A673 (cell line): ENCODE results near the gene CHEK1. TPM values are rescaled to one million over a fixed set of nuclear protein-coding genes. Genes with fewer than 3 reads are reported as not detected.

Experiments used
- BruUV-seq: library from RNA; stranded (reverse); fragments of 400-500 nt; replicated peaks from 2 replicates; lab custom pipeline; 2021; lab: Mats Ljungman, UMichigan
- CTCF ChIA-PET: fragments of 300-600 bp; sonication (Branson Sonifier 250); formaldehyde crosslinking; loops from one replicate; lab custom pipeline; 2022; ENCODE audit warnings: antibody characterized with exemption; lab: Charles Lee
- POLR2A ChIA-PET: fragments of 300-600 bp; sonication (Branson Sonifier 250); formaldehyde crosslinking; loops from one replicate; lab custom pipeline; 2022; ENCODE audit warnings: antibody characterized with exemption; ENCODE audit not compliant: low non-redundant PET; lab: Charles Lee
- DNase-seq: peaks from one replicate; pipeline ENCODE4 v3.0.0-alpha.2; 2015; ENCODE audit warnings: low spot score
- H3K27ac ChIP-seq: fragments of 200-600 bp; sonication (generic); 2 replicates; pipeline ENCODE4 v1.5.1; 2016; ENCODE audit warnings: mixed run types, low read depth, mild to moderate bottlenecking, mixed read lengths, antibody characterized with exemption, low read length; ENCODE audit not compliant: poor library complexity, severe bottlenecking
- H3K27me3 ChIP-seq: fragments of 200-600 bp; sonication (generic); replicated peaks from 2 replicates; pipeline ENCODE4 v1.6.1; 2017; ENCODE audit warnings: mixed run types, low read depth, mild to moderate bottlenecking, mixed read lengths, antibody characterized with exemption, low read length; ENCODE audit not compliant: insufficient read depth, poor library complexity
- H3K36me3 ChIP-seq: fragments of 200-600 bp; sonication (generic); 2 replicates; pipeline ENCODE4 v1.6.1; 2016; ENCODE audit warnings: mixed run types, mild to moderate bottlenecking, mixed read lengths, antibody characterized with exemption, low read length; ENCODE audit not compliant: insufficient read depth, poor library complexity, severe bottlenecking
- H3K4me1 ChIP-seq: fragments of 200-600 bp; sonication (generic); 2 replicates; pipeline ENCODE4 v1.6.1; 2017; ENCODE audit warnings: mixed run types, mild to moderate bottlenecking, mixed read lengths, antibody characterized with exemption, low read length; ENCODE audit not compliant: insufficient read depth, poor library complexity, severe bottlenecking
- H3K4me3 ChIP-seq: fragments of 200-600 bp; sonication (generic); 2 replicates; pipeline ENCODE4 v1.5.1; 2016; ENCODE audit warnings: low read depth, mixed run types, mild to moderate bottlenecking, mixed read lengths, low read length; ENCODE audit not compliant: poor library complexity, severe bottlenecking
- H3K9me3 ChIP-seq: fragments of 200-600 bp; sonication (generic); 2 replicates; pipeline ENCODE4 v1.6.1; 2016; ENCODE audit warnings: mixed run types, low read depth, mild to moderate bottlenecking, mixed read lengths, antibody characterized with exemption, low read length; ENCODE audit not compliant: poor library complexity, severe bottlenecking
- CTCF ChIP-seq: fragments of 300-800, 200-600 bp; sonication (generic); conservative IDR thresholded peaks from 2 replicates; pipeline ENCODE4 v1.5.1; 2017; ENCODE audit warnings: low read depth, mild to moderate bottlenecking, antibody characterized with exemption, low read length, moderate library complexity, mixed read lengths
- EZH2 ChIP-seq: fragments of 200-600 bp; sonication (generic); IDR thresholded peaks from 2 replicates; pipeline ENCODE4 v1.6.1; 2017; ENCODE audit warnings: borderline replicate concordance, low read depth, mild to moderate bottlenecking, mixed read lengths, antibody characterized with exemption, low read length; ENCODE audit not compliant: poor library complexity, severe bottlenecking
- intact Hi-C: fragments of 100-400 bp; cut with micrococcal nuclease; formaldehyde crosslinking; loops from one replicate; pipeline ENCODE4 v1.10.0; 2022; ENCODE audit not compliant: unreplicated experiment
- total RNA-seq: library from RNA; stranded (reverse); gene quantifications from 2 replicates; pipeline ENCODE4 v1.2.3, GENCODE V29; 2021

CHEK1 gene
- total RNA-seq, 1 experiment from 2014 or later = 135 TPM

GRCh38 chr11:125592305-125593113 lies 32.5 kb upstream of the CHEK1 start, which contains the start of gene STT3A:
TSS of gene STT3A (plus strand) at chr11:125592852. CDS start at chr11:125595916, 3,064 bp downstream.
- CTCF ChIA-PET = interaction anchor here (1.0 kb wide), 1 partner anchor 295 kb away, joined by 5 read pairs; the partner anchor contains the start of gene HYLS1
- intact Hi-C loops = loop anchor here (1.0 to 5.0 kb wide), 2 partner anchors 33 to 640 kb away; partner anchors contain the start of genes CCDC15 and CHEK1

DNA sequence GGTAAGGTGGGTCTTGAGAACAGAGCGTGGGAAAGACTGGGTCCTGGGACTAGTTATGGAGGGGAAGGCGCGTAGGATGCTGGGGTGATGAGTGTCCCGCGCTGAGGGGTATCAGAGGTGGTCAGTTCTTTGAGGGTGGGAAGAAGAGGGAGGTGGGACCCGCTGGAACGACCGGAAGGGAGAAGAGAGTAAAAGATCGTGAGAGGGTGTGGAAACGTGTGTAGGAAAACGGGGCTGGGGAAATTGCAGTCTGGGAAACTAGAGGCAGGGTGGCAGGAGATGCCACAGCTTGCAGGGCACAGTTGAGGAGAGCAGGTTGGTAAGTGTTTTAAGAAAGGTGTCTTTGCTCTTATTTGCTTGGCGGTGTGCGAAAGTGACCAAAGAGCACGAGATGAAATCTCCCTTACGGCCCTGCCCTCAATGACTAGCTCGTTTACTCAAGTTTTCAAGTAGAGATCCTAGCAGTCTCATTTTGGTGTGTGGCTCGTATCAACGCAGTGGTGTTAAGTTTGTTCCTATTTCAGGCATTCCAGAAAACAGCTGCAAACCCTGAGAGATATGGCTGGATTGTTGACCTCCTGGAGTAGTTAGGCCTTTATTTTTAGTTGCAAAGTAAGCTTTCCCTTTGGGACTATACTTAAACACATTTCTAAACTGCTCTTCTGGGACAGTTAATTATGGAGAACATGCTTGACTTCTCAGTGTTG lies 31.7 kb upstream of the CHEK1 start:
- intact Hi-C loops = loop anchor here (5.0 kb wide), 1 partner anchor 641 kb away; the partner anchor contains the start of gene CCDC15

More at GRCh38 chr11:125592305-125593113, 32.5 kb upstream of the CHEK1 start, which contains the start of gene STT3A:
- TF ChIP-seq EZH2 = no peak
- no peak for TF ChIP-seq CTCF
- Histone ChIP-seq H3K27me3 (no peaks in the 10 kb centered on the region), H3K4me1 (peaks cover 15% of the 10 kb centered on the region), H3K36me3 (peaks cover 21% of the 10 kb centered on the region), H3K27ac (peak within 1 kb of the TSS; percentile 92), H3K9me3 (no peaks in the 10 kb centered on the region), H3K4me3 (peak within 1 kb of the TSS; percentile 75)
- POLR2A ChIA-PET = no interaction called here
- BruUV-seq = no TSS peak
- DNase-seq = peak; percentile 100

More for the DNA sequence above, 31.7 kb upstream of the CHEK1 start:
- no peak for TF ChIP-seq CTCF
- no peak for TF ChIP-seq EZH2
- Histone ChIP-seq H3K4me3 (peak overlapping the region; percentile 75), H3K27me3 (no peaks in the 10 kb centered on the region), H3K9me3 (no peaks in the 10 kb centered on the region), H3K36me3 (peaks cover 28% of the 10 kb centered on the region), H3K4me1 (peaks cover 13% of the 10 kb centered on the region), H3K27ac (peak overlapping the region; percentile 63)
- DNase-seq = no peak
- POLR2A ChIA-PET = no interaction called here
- CTCF ChIA-PET = interaction anchor here (1.0 kb wide), 1 partner anchor 294 kb away, joined by 5 read pairs; the partner anchor contains the start of gene HYLS1
- BruUV-seq = TSS peak; percentile 75
